T follicular helper cell (primary cell): ENCODE results near the gene NME3.

Experiments
- DNase-seq: peaks from one replicate; pipeline ENCODE4 v3.0.0-alpha.2; 2020; ENCODE audit warnings: low read depth

The NME3 gene

DNA sequence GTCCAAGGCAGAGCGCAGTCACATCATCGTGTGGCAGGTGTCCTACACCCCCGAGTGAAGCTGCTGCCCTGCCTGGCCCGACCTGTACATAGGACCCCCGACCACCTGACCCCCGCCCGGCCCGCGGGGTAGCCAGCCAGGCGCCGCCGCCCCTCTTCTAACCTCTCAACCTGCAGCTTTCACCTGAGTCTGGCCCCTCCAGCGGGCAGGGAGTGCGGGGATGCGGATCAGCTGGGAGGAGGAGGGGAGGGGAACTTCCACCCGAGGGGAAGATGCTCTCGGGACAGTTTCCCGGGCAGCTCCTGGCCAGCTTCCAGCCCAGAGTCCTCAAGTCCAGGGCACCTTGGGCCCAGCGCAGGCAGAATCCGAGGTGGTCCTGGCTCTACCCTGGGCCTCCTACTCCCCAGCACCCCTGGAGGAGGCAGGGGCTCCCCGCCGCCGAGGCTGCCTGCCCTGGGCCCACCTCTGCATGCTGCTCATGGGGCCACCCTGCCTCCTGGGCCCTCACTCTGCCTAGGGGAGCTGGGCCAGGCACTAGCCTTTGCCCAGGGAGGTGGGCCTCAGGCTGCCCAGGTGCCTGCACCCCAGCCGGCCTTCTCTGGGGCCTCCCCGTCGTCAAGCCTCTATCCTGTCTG lies 2.5 kb downstream of the NME3 start:
- no peak for DNase-seq

DNA sequence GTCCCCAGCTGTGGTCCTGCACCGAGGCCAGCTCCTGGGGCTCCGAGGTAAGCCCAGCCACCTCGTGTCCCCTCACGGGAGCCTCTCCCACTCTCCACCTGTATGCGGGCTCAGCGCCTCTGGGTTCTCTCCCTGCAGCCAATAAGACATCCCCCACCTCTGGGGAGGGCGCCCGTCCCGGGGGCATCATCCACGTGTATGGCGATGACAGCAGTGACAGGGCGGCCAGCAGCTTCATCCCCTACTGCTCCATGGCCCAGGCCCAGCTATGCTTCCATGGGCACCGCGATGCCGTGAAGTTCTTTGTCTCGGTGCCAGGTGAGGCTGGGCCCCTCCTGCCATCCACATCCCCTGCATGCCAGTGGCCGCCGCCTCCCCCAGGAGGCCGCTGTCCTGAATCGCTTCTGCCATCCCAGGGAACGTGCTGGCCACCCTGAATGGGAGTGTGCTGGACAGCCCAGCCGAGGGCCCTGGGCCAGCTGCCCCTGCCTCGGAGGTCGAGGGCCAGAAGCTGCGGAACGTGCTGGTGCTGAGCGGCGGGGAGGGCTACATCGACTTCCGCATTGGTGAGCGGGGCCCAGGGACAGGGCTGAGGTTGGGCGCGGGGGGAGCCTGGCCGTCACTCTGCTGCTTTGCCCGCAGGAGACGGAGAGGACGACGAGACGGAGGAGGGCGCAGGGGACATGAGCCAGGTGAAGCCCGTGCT lies 3.1 kb downstream of the NME3 start:
- DNase-seq, result no peak

DNA sequence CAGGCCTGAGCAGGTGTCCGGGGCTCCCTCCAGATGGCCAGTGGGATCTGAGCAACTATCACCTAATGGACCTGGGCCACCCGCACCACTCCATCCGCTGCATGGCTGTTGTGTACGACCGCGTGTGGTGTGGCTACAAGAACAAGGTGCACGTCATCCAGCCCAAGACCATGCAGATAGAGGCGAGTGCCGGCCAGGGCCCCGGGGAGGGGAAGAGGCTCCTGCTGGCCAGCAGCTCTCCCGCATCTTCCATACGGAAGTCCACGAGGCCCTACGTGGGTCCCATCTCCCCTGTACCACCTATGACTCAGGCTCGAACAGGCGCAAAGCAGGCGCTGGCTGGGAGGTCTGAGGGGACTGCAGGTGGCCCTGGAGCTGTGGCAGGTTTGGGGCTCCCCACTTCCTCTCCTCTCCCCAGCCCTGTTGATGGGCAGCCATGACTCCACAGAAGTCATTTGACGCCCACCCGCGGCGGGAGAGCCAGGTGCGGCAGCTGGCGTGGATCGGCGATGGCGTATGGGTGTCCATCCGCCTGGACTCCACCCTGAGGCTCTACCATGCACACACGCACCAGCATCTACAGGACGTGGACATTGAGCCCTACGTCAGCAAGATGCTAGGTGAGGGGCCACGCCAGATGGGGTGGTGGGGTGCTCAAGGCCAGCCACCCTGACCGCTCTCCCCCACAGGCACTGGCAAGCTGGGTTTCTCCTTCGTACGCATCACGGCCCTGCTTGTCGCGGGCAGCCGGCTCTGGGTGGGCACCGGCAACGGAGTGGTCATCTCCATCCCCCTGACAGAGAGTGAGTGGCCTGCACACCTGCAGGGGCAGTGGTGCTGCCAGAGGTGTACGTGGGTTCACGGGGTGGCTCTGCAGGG lies 4.0 kb downstream of the NME3 start:
- no peak for DNase-seq

DNA sequence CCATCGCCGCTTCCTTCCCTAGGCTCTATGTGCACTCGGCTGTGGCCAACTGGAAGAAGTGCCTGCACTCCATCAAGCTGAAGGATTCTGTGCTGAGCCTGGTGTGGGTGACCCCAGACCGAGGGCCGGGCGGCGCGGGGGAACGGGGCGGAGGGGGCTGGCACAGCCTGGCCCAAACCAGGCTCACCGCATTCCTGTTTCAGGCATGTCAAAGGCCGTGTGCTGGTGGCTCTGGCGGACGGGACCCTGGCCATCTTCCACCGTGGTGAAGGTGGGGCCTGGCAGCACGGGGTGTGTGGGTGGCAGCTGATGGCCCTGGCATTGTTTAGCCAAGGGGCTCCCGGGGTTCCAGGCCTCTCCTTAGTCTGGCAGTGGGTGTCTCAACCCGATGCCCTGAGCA lies 4.6 kb downstream of the NME3 start:
- no peak for DNase-seq

DNA sequence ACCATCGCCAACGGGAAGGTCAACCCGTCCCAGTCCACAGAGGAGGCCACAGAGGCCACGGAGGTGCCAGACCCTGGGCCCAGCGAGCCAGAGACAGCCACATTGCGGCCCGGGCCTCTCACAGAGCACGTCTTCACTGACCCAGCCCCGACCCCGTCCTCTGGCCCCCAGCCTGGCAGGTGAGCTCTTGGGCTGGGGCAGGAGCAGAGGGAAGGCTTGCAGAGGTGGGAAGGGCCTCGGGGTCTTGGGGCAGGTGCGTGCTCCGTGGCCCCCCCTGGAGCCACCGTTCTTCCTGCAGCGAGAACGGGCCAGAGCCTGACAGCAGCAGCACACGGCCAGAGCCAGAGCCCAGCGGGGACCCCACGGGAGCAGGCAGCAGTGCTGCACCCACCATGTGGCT lies 5.1 kb downstream of the NME3 start:
- no peak for DNase-seq

DNA sequence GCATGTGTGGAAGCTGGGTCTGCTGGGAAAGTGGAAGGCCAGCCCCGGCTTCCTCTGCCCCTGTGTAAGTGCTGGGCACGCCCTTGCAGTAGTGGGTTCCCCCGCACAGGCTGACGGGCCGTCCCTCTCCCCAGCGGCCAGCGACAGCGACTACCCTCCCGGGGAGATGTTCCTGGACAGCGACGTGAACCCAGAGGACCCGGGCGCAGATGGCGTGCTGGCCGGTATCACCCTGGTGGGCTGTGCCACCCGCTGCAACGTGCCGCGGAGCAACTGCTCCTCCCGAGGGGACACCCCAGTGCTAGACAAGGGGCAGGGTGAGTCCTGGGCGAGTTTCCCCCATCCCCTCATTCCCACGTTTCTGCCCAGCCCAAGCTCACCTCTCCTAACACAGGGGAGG lies 5.5 kb downstream of the NME3 start:
- DNase-seq, result no peak

DNA sequence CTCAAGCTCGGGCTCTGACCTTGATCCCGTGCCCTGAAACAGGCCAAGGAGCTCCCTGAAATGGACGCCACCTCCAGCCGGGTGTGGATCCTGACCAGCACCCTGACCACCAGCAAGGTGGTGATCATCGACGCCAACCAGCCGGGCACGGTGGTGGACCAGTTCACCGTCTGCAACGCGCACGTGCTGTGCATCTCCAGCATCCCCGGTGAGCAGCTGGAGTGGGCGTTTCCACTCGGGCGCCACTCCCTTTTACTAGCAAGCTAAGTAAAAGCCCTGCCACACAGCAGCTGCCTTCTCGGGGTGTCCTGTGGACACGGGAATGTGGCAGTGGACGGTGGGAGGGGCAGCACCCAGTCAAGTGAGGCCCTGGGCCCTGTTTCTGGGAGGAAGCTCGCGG lies 6.4 kb downstream of the NME3 start:
- DNase-seq, result no peak

DNA sequence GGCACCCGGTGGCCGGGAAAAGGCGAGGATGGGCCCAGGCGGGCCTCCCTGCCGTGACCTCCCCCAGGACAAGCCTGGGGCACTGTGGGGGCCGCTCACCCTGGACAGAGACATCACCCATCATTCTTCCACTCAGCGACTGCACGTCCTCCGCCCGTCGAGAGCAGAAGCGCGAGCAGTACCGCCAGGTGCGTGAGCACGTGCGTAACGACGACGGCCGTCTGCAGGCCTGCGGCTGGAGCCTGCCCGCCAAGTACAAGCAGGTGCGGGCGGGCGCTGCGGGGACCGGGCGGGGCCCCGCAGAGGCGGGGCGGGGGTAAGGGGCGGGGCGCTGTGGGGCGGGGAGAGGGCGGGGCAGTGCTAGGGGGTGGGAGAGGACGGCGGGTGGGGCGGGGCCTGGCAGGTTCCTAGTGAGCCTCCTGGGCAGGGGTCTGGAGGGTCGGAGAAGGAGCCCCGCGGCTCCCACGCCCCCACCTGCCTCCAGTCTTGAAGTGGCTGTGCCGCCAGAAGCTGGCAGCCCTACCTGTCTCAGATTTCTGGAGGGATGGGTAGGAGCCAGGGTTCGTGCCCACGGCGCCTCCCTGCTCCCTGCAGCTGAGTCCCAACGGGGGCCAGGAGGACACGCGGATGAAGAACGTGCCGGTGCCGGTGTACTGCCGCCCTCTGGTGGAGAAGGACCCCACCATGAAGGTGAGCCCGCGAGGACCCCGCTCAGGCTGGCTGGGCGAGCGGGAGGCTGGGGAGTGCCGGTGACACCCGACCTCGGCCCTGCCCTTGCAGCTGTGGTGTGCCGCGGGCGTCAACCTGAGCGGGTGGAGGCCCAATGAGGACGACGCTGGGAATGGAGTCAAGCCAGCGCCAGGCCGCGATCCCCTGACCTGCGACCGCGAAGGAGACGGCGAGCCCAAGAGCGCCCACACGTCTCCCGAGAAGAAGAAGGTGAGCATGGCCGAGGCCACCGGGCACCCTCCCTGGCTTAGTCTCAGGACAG lies 7.5 kb downstream of the NME3 start:
- no peak for DNase-seq

DNA sequence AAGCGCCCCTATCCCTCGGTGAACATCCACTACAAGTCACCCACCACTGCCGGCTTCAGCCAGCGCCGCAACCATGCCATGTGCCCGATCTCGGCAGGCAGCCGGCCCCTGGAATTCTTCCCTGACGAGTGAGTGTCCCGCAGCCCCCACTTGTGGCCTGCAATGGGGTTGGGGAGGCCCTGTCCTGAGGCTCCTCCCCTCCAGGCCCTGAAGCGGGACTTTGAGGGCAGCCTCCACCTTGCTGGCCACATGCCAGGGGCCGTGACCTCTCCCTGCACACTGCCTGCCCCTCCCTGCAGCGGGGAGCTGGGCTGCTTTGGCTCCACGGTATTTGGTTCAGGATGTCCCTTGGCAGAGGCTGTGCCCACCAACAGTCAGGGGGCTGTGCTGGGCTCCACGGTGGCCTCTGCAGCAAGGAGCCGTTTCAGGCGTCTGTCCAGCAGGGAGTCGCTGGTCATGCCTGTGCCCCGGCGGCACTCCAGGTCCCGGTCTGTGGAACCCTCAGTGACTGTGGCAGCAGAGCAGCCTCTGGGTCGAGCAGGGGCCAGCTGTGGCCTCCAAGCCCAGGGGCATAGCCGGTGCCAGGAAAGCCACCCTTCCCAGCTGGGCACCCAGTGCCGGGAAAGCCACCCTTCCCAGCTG lies 8.3 kb downstream of the NME3 start:
- no peak for DNase-seq

DNA sequence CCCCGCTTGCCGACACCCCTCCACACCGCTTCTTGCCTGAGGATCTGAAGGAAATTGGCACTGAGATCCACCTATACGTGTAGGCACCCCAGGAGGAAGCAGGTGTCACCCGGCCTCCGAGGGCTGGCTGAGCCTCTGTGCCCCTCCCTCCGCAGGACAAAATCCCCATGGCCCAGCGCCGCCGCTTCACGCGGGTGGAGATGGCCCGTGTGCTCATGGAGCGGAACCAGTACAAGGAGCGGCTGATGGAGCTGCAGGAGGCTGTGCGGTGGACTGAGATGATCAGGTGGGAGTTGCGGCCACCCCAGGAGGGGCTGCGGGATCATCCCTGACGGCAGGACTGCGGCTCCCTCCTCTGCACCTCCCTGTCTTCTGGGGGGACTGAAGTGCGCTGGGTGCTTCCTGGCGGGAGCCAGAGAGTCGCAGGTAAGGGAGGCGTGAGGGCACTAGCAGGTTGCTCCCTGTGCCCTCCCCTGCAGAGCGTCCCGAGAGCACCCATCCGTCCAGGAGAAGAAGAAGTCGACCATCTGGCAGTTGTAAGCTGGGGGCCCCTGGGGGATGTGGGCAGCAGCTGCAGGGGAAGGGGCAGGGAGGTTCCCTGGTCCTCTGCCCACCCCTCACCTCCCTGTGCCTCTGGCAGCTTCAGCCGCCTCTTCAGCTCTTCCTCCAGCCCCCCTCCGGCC lies 9.0 kb downstream of the NME3 start:
- no peak for DNase-seq

DNA sequence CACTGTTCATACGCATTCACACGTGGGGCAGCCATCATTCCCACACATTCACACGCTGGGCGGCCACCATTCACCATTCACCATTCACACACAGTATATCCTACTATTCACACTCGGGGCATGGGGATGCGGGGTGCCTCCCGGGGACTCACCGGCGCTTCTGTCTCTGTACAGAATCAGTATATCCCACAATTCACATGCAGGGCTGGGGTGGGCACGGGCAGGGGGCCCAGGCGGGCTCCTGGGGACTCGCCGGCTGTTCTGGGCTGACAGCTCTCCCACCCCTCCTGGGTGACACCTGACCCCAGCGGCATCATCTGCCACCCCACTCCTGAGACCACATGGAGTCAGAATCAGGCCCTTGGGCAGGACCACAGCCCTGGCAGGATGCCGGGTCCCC lies 9.6 kb downstream of the NME3 start:
- DNase-seq, result no peak

DNA sequence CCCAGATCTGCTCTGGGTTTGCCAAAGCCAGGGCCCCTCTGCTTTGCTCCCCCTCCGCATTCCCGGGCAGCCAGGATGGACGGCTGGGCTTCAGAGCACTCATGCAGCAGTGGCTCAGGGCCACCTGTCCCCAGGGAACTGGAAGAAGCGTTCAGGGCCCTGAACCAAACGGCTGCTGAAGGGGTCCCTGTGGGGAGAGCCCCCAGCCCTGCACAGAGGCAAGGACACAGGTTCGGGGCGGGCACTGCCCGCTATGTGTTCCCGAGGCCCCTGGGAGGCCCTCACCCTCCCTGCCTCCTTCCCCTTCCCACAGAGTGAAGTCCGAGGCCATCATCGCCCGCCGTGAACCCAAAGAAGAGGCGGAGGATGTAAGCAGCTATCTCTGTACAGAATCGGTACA lies 10.4 kb downstream of the NME3 start:
- no peak for DNase-seq

DNA sequence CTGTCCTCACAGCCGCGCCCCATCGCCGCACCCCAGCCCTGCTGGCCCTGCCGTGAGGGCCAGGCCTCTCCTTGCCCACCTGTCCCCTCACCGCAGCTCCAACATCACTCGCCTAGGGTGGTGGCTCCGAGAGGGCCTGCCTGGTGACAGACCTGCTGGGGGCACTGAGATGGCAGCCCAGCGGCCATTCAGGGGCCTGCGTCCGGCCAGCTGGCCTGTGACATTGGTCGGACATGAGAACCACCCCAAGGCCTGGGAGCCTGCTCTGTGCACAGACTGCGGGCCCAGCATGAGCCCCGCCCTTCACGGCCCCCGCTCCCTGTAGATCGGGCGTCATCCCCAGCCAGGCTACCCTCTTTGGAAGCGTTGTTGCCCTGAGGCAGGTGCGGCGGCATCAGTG lies 11.8 kb downstream of the NME3 start:
- no peak for DNase-seq

DNA sequence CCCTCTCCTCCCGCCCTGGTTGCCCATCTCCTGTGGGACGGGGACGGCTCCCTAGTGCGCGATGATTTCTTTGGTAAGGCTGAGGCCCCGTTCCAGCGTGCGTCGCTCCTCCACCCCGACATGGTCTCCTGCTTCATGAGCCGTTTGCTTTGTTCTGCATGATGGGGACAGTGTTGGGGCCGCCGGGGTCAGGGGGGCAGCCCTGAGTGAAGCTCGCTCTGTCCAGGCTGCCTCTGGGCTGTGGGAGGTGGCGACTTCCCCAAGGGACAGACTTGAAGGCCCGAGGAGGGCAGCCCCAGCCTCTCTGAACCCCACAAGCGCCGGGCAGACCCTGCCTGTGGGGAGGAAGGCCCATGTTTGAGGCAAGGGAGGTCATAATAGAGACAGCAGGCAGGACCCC lies 12.4 kb downstream of the NME3 start:
- no peak for DNase-seq

DNA sequence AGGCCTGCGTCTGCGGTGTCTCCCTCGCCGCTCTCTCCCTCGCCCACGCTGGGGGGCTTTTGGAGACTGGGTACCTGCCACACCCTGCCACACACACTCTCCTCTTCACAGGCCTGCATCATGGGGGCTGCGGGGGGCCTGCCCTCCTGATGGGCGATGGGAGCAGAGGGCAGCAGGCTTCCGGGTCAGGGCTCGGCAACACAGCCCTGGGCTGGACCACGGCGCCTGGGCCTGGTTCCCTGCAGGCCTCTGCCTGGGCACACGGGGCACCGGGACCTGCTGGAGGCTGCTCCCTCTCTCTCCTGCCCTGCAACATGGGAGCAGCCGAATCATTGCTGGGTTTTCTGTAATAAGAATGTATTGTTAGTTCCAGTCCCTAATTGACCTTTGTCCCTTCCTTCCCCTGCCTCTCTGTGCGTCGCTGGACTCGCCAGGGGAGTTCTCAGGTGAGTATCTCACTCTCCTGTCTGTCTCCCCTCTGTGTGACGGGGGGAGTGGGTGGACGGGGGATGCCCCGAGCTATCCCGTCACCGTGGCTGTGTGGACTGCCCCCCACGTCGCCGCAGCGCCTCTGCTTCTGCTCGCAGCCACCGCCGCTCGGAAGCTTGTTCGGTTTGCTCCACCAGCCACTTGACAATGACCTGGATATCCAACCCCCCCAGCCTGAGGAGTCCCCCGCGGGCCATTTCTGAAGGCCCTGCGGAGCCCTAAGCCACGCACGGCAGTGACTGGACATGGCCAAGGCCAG lies 13.5 kb downstream of the NME3 start:
- no peak for DNase-seq

DNA sequence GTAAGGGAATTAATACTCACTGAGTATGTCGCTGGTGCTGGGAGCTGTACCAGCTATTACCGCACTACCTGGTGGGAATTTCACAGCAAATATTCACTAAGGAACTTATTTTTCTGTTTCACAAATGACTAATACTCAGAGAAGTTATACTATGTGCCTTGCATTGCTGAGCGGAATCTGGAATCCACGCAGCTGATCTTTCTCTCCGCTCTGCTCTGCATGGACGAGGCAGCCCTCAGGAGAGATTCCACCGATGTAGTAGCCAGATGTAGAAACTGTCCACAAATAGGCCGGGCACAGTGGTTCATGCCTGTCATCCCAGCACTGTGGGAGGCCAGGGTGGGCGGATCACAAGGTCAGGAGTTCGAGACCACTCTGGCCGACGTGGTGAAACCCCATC lies 17.1 kb downstream of the NME3 start:
- DNase-seq, result no peak

DNA sequence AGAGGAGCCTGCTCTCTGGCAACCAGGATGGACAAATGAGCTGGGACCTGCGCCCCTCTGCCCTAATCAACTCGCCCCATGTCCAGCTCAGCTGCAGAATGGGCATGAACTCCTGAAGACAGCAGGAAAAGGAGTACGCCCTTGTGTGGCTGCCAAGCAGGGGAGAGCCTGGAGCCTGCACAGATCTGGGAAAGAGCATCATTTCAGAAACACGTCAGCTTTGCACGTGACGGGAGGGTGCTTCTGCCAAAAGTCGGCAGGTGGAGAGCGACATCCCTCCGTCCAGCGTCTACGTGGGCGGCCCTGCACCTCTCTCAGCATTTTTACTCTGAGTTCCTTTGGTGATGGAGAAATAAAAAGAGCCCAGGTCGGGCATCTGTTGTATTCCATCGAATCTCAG lies 18.5 kb downstream of the NME3 start:
- DNase-seq, result no peak

DNA sequence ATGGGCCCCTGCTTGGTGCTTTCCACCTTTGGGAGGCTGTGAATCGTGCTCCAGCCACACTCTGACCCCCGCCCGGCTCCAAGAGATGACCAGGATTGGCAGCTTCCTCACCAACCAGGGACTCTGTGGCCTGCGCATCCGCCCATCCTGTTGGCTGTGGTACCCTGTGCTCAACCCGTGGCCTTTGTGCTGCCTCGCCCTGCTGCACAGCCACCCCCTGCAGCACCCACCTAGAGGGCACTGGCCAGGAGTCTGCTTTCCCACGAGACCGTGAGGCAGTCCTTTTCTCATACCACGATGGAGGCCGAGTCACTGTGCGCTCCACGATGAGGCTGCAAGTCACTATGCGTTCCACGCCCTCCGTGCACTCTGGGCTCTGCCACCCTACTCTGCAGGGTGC lies 19.4 kb downstream of the NME3 start:
- no peak for DNase-seq

DNA sequence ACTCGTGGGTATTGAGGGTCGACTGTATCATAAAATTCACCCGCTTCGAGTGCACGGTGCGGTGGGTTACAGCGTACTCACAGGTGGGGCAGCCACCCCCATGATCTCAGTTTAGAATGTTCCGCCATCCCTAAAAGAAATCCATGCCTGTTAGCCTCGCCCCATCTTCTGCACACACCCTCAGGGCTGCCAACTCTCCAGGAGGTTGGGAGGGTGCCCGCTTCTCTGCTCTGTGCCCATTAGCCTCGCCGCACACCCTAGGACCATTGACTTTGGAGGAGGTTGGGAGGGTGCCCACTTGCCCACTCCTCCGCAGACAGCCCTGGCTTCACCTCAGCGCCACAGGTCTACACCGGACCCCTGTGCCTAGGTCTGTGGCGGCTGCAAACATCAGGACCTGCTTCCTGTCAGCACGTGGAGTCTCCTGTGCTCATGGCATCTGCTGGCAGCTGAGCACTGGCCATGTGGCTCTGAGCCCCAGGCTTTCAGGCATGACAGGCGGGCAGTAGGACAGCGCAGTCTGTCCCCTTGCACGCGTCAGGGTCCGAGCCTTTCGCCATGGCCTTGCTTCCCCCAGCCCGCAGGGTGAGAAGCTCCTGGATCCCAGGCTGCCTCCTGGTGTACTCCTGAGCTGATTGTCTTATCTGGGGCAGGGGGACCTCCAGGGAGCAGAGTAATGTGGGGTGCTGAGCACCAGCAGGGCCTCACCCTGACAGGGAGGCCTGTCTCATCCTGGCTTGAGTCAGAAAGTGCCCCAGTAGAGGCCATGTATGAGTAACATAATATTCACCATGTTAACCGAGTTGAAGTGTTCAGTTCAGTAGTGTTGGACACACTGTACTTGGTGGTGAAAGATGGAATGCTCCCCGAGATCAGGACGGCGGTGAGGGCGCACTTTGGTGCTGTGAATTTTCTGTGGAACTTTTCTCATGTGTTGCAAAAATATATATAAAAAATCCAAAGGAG lies 21.9 kb downstream of the NME3 start:
- DNase-seq, result no peak
